Glomerular endothelial cell (primary cell): ENCODE measurements around the gene VSIG10. TPM values are rescaled to one million over a fixed set of nuclear protein-coding genes. Genes with fewer than 3 reads are reported as not detected.

Experiments used
- DNase-seq: peaks from one replicate; pipeline ENCODE4 v3.0.0-alpha.2; 2011; ENCODE audit warnings: low read depth, low spot score; ENCODE audit errors: extremely low read depth
- total RNA-seq: library from RNA; depleted of rRNA; stranded (reverse); fragments of >200 nt; gene quantifications from 2 replicates; pipeline ENCODE4 v1.2.3, GENCODE V29; 2015

The VSIG10 gene
- total RNA-seq, 1 donor from 2014 or later, result 27.3 TPM

DNA sequence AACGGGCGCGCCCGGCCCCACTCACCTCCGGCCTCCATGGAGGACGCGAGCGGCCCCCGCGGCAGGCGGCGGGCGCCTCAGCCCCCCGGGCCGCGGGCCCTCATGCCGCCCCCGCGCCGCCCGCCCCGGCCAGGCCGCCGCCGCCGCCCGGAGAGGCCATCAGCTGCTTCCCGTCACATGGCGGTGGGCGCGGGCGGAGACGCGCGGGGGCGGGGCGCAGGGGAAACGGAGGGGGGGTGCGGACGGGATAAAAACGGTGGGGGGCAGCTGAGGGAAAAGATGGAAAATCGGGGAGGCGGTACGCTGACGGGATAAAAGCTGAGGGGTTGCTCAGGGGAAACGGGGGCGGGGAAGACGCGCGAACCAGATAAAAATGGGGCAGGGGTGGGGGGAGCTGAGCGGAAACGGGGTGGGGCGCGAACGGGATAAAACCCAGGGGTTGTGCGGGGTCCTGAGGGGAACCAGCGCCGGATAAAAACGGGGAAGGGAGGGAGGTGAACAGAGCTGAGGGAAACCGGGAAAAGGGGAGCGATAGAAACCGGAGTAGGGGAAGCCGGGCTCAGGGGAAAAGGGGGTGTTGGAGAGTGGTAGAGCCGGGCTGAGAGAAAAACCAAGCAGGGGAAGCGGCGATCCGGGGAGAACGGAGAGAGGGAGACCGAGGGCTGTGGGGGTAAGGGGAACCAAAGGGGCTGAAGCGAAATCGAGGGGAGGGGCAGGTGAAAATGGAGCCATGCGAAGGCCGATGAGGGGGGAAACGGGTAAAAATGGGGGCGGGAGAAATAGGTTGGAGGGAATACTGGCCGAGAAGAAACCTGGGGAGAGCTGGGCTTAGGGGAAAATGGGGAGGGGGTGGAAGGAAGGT is 42.6 kb downstream of the VSIG10 start, which contains the start of gene WSB2:
Gene WSB2 (minus strand): TSS at position 169 of the 862 bp plus-strand sequence. CDS start 131 bp downstream, at position 38.
- DNase-seq, result no peak

DNA sequence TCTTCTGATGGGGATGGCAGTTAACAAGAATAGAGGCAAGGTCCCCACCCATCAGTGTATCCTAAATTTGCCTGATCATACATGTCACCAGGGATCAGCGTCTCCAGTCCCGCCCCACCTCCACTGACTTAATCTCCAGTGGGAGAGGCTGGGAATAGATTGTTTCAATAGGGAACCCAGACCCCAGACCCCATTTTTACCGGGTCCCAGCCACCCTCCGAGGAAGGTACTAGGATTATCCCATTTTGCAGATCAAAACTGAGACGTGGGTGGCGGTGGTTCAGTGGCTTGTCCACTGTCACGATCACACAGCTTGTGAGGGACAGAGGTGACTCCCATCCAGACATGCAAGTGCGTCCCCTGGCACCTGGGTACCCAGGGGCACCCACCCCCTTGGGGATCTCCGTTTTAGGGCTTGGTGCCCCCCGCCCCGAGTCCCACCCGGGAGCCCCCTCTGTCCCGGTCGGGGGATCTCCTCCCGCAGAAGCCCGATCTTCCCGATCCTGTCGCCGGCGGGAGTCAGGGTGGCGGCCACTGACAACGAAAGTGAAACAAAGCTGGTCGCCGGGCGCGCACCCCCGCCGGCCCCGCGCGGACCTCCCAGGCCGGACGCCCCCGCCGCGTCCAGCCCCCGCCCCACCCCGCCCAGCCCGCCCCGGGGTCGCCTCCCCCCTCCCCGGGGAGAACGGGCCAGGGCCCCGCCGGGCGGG is 43.4 kb downstream of the VSIG10 start:
- no peak for DNase-seq

DNA sequence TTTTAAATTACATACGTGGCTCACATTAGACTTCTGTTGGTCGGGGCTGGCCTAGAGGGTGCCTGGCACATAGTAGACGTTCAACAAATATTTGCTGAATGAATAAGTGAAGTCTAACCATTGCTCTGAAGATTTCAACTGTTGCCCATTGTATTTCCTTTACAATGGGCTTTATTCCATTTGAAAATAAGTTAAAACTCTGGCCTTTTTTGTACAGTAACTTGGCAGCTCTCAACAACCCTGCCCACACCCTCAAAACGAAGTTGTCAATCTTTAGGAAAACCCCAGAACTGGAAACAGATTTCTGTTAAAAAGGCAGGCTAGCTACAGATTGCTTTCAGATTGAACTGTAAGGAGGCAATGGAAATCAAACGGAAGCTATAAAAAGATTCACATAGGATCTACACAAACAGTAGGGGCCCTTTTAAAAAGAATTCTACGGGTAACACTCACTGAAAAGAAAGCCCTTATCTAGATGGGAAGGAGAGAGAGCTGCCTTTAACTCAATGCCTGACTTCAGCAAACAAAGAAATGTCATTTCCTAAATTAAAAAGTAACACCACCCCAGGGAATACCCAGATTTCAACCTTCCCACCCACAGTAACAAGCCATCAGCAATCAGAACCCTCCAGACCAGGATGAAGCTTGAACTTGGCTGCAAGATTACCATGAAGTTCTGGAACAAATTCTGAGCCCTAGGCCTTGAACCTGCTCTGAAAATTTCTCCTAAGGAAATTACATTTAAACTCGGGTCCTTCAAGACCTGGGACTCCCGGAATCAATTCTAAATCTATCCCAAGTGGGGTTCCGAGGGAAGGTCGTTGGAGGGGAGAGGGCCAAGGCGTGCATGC is 44.2 kb downstream of the VSIG10 start:
- no peak for DNase-seq

DNA sequence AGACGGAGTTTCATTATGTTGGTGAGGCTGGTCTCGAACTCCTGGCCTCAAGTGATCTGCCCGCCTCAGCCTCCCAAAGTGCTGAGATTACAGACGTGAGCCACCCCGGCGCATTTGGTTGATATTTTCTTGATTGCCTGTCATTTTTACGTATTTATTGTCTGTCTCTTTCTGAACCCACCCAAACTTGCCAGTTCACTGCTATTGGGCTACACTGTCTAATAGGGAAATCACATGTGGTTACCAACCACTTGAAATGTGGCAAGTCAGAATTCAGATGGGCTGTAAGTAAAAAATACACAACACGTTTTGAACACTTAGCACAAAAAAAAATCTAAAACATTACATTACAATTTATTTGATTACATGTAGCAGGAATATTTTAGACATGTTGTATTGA is 44.9 kb downstream of the VSIG10 start:
- DNase-seq, result no peak

- no peak for DNase-seq
Measured at GRCh38 chr12:118058227-118058626, 45.6 kb downstream of the VSIG10 start.

GRCh38 chr12:118055865-118056773 is 47.7 kb downstream of the VSIG10 start:
- no peak for DNase-seq

GRCh38 chr12:118055144-118055557 is 48.7 kb downstream of the VSIG10 start:
- DNase-seq, result no peak

DNA sequence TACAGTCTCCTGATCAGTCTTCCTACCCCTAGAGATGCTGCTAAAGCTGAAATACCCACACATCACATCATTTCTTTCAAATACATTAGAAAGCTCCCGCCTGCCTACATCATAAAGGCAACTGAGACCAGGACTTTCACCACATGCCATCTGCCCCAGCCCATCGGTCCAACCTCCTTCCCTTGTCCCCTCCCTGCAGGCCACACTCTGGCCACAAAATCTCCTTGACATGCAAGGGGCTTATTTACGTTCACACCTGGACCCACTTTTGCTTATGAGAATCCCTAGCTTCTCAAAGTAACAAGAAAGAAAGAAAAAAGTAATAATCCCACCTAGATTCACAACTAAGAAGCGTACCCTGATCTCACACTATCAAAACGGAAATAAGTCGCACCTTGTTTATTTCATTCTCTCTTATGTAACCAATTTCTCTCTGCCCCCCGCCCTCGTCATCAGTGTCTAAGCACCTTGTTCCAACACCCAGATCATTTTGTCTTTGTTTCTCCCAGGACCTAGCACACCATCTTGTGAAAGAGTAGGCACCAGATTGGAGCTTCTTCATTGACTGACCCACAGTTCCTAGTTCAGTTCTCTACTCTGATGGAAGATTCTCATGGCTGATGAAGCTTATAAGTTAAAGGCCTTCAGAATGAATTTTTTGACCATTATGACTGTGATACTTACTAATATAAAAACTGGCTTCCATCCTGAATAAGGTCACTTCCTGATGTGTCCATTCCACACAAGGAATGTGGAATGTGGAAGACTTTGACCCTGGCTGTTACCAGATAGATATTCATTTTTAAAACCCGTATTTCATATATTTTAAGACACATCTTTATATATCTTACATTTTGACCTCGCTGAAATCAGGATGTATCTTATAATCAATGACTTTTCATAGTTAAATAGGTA is 50.5 kb downstream of the VSIG10 start:
- no peak for DNase-seq

GRCh38 chr12:118052324-118053070 is 51.3 kb downstream of the VSIG10 start:
- DNase-seq, result peak; percentile 83

GRCh38 chr12:118050972-118051910 is 52.6 kb downstream of the VSIG10 start:
- DNase-seq, result no peak

DNA sequence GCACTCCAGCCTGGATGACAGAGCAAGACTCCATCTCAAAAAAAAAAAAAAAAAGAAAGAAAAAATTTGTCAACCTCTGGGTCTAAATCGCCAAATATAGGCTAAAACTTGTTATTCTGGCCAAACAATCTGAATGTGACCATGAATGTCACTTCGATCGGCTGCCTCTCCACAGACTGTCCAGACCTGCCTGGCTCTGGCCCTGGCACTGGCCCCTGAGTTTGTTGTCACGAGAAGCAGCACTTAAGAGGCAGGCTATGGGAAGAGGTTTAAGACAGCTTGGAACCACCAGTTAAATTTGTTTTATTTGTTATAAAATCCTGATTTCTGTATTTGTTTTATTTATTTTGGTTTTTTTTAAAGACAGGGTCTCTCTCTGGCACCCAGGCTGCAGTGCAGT is 57.4 kb downstream of the VSIG10 start:
- DNase-seq, result no peak

GRCh38 chr12:118044577-118044976 is 59.2 kb downstream of the VSIG10 start:
- no peak for DNase-seq

GRCh38 chr12:118044075-118044474 is 59.7 kb downstream of the VSIG10 start:
- no peak for DNase-seq

- DNase-seq, result no peak
Measured at GRCh38 chr12:118042091-118042490, 61.7 kb downstream of the VSIG10 start.

GRCh38 chr12:118038137-118038536 is 65.7 kb downstream of the VSIG10 start:
- no peak for DNase-seq

- DNase-seq, result no peak
Measured at GRCh38 chr12:118036672-118037411, 67.0 kb downstream of the VSIG10 start.
